ENCODE measurements around the gene LHFPL3.

LHFPL3 gene

GRCh38 chr7:104723001-104723400 lies 394.6 kb downstream of the LHFPL3 start:
- Histone ChIP-seq H3K9ac (no peak overlapping the region), H3K9me3 (no peaks in the 10 kb centered on the region), H3K27me3 (no peaks in the 10 kb centered on the region), H3K36me3 (no peaks in the 10 kb centered on the region), H3K27ac (no peak overlapping the region), H3K4me2 (no peak overlapping the region), H3K4me3 (no peak overlapping the region), H3K4me1 (no peaks in the 10 kb centered on the region), H4K20me1 (no peaks in the 10 kb centered on the region)
- TF ChIP-seq Cebpa-rat (IDR thresholded peaks at IDR 0.05) = no peak

- Histone ChIP-seq H3K4me2 (no peak overlapping the region), H4K20me1 (no peaks in the 10 kb centered on the region), H3K36me3 (no peaks in the 10 kb centered on the region), H3K9me3 (no peaks in the 10 kb centered on the region), H3K9ac (no peak overlapping the region), H3K4me1 (no peaks in the 10 kb centered on the region), H3K27ac (no peak overlapping the region), H3K27me3 (no peaks in the 10 kb centered on the region), H3K4me3 (no peak overlapping the region)
- no peak for TF ChIP-seq Cebpa-rat (IDR thresholded peaks at IDR 0.05)
These were observed 430.1 kb downstream of the LHFPL3 start for GRCh38 chr7:104758504-104758903.

GRCh38 chr7:104761892-104762291 lies 433.5 kb downstream of the LHFPL3 start:
- Histone ChIP-seq H3K4me1 (no peaks in the 10 kb centered on the region), H3K4me2 (no peak overlapping the region), H3K9ac (no peak overlapping the region), H3K36me3 (no peaks in the 10 kb centered on the region), H3K4me3 (no peak overlapping the region), H3K27me3 (no peaks in the 10 kb centered on the region), H3K27ac (no peak overlapping the region), H3K9me3 (no peaks in the 10 kb centered on the region), H4K20me1 (no peaks in the 10 kb centered on the region)
- TF ChIP-seq Cebpa-rat (IDR thresholded peaks at IDR 0.05) = no peak

GRCh38 chr7:104767113-104767512 lies 438.7 kb downstream of the LHFPL3 start:
- H3K27ac ChIP-seq = no peak overlapping the region
- H3K36me3 ChIP-seq = no peaks in the 10 kb centered on the region
- TF ChIP-seq Cebpa-rat (IDR thresholded peaks at IDR 0.05) = no peak
- no peaks in the 10 kb centered on the region for H3K27me3 ChIP-seq
- no peaks in the 10 kb centered on the region for H4K20me1 ChIP-seq
- no peaks in the 10 kb centered on the region for H3K9me3 ChIP-seq
- no peak overlapping the region for H3K4me3 ChIP-seq
- H3K9ac ChIP-seq = no peak overlapping the region
- no peak overlapping the region for H3K4me2 ChIP-seq
- no peaks in the 10 kb centered on the region for H3K4me1 ChIP-seq

- H3K27me3 ChIP-seq = no peaks in the 10 kb centered on the region
- no peaks in the 10 kb centered on the region for H3K4me1 ChIP-seq
- no peaks in the 10 kb centered on the region for H3K9me3 ChIP-seq
- no peaks in the 10 kb centered on the region for H4K20me1 ChIP-seq
- TF ChIP-seq Cebpa-rat (IDR thresholded peaks at IDR 0.05) = no peak
- H3K4me2 ChIP-seq = no peak overlapping the region
- H3K4me3 ChIP-seq = no peak overlapping the region
- no peak overlapping the region for H3K9ac ChIP-seq
- no peak overlapping the region for H3K27ac ChIP-seq
- no peaks in the 10 kb centered on the region for H3K36me3 ChIP-seq
These were observed 439.6 kb downstream of the LHFPL3 start for GRCh38 chr7:104767826-104768536.

- H4K20me1 ChIP-seq = no peaks in the 10 kb centered on the region
- no peaks in the 10 kb centered on the region for H3K9me3 ChIP-seq
- no peaks in the 10 kb centered on the region for H3K4me1 ChIP-seq
- H3K4me3 ChIP-seq = no peak overlapping the region
- H3K36me3 ChIP-seq = no peaks in the 10 kb centered on the region
- TF ChIP-seq Cebpa-rat (IDR thresholded peaks at IDR 0.05) = no peak
- no peak overlapping the region for H3K4me2 ChIP-seq
- no peaks in the 10 kb centered on the region for H3K27me3 ChIP-seq
- no peak overlapping the region for H3K27ac ChIP-seq
- H3K9ac ChIP-seq = no peak overlapping the region
These were observed 444.3 kb downstream of the LHFPL3 start for GRCh38 chr7:104772405-104773345.

- H3K9ac ChIP-seq = no peak overlapping the region
- H4K20me1 ChIP-seq = no peaks in the 10 kb centered on the region
- TF ChIP-seq Cebpa-rat (IDR thresholded peaks at IDR 0.05) = no peak
- no peak overlapping the region for H3K4me2 ChIP-seq
- H3K9me3 ChIP-seq = no peaks in the 10 kb centered on the region
- H3K27me3 ChIP-seq = no peaks in the 10 kb centered on the region
- H3K4me3 ChIP-seq = no peak overlapping the region
- H3K36me3 ChIP-seq = no peaks in the 10 kb centered on the region
- no peak overlapping the region for H3K27ac ChIP-seq
- H3K4me1 ChIP-seq = no peaks in the 10 kb centered on the region
These were observed 445.4 kb downstream of the LHFPL3 start for GRCh38 chr7:104773796-104774195.

GRCh38 chr7:104775531-104775930 lies 447.1 kb downstream of the LHFPL3 start:
- TF ChIP-seq Cebpa-rat (IDR thresholded peaks at IDR 0.05) = no peak
- H3K36me3 ChIP-seq = no peaks in the 10 kb centered on the region
- no peak overlapping the region for H3K4me2 ChIP-seq
- H3K9me3 ChIP-seq = no peaks in the 10 kb centered on the region
- no peaks in the 10 kb centered on the region for H3K4me1 ChIP-seq
- H3K27me3 ChIP-seq = no peaks in the 10 kb centered on the region
- H3K27ac ChIP-seq = no peak overlapping the region
- no peak overlapping the region for H3K9ac ChIP-seq
- H4K20me1 ChIP-seq = no peaks in the 10 kb centered on the region
- H3K4me3 ChIP-seq = no peak overlapping the region

- no peak overlapping the region for H3K9ac ChIP-seq
- TF ChIP-seq Cebpa-rat (IDR thresholded peaks at IDR 0.05) = no peak
These were observed 448.9 kb downstream of the LHFPL3 start for GRCh38 chr7:104777301-104777800.

GRCh38 chr7:104779888-104780287 lies 451.5 kb downstream of the LHFPL3 start:
- Histone ChIP-seq H3K27ac (no peak overlapping the region), H3K36me3 (no peaks in the 10 kb centered on the region), H3K4me2 (no peak overlapping the region), H4K20me1 (no peaks in the 10 kb centered on the region), H3K4me1 (no peaks in the 10 kb centered on the region), H3K9ac (no peak overlapping the region), H3K9me3 (no peaks in the 10 kb centered on the region), H3K27me3 (no peaks in the 10 kb centered on the region), H3K4me3 (no peak overlapping the region)
- TF ChIP-seq Cebpa-rat (IDR thresholded peaks at IDR 0.05) = no peak

More at GRCh38 chr7:104777301-104777800, 448.9 kb downstream of the LHFPL3 start:
- H3K4me2 ChIP-seq = no peak overlapping the region
- no peak overlapping the region for H3K27ac ChIP-seq
- no peaks in the 10 kb centered on the region for H3K9me3 ChIP-seq
- H4K20me1 ChIP-seq = no peaks in the 10 kb centered on the region
- no peaks in the 10 kb centered on the region for H3K36me3 ChIP-seq
- H3K4me1 ChIP-seq = no peaks in the 10 kb centered on the region
- H3K27me3 ChIP-seq = no peaks in the 10 kb centered on the region
- H3K4me3 ChIP-seq = no peak overlapping the region

Data from BLaER1 (cell line).